ENCODE results near the gene TMEM106C. TPM values are rescaled to one million over a fixed set of nuclear protein-coding genes. Genes with fewer than 3 reads are reported as not detected.

The TMEM106C gene
- total and polyA plus RNA-seq, 5 donors from 2014 or later: 26.4 to 74.8 (median 66.0) TPM

GRCh38 chr12:47938093-47938492 lies 25.3 kb upstream of the TMEM106C start:
- Mint-ChIP-seq H3K9me3 (peaks cover 0 to 3% (median 0%) of the 10 kb centered on the region in 7 donors), H3K4me3 (no peak overlapping the region), H3K27me3 (peaks cover 29% of the 10 kb centered on the region), H3K36me3 (no peaks in the 10 kb centered on the region), H3K27ac (no peak overlapping the region), H3K4me1 (peaks cover 0 to 5% (median 2%) of the 10 kb centered on the region in 4 donors)
- Histone ChIP-seq H3K4me3 (ENCODE audit: low read depth, low read length) (no peak overlapping the region), H3K27me3 (ENCODE audit: control insufficient read depth, insufficient read depth, low read length) (no peaks in the 10 kb centered on the region), H3K4me1 (ENCODE audit: control insufficient read depth, insufficient read depth, low read length, poor library complexity, severe bottlenecking) (no peaks in the 10 kb centered on the region), H3K27ac (ENCODE audit: insufficient read depth, low read length, poor library complexity, severe bottlenecking) (no peak overlapping the region), H3K36me3 (ENCODE audit: control insufficient read depth, insufficient read depth, low read length) (no peaks in the 10 kb centered on the region), H3K9me3 (ENCODE audit: control insufficient read depth in 2 of 2, low read length in 2 of 2) (no peaks in the 10 kb centered on the region)
- ATAC-seq (ENCODE audit: low read depth in 2 of 2) (no peak), DNase-seq (no peak)

DNA sequence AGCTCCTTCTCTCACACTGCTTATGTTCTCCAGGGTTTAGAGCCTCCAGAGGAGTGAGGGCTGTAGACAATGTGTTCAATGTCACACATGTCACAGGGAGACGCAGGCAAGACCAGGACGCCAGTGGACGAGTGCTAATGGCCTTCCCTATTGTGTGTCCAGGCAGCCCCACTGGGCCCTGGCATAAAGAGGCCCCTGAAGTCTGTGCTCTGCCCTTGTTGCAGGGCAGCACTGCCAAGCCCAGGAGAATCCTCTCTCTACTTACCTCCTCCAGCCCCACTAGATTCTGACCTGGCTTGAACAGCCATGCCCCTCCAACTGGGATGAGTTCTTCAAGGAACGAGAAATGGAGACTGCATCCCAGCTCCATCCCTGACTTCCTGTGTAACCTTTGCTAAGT lies 24.8 kb upstream of the TMEM106C start:
- Histone ChIP-seq H3K27me3 (ENCODE audit: control insufficient read depth, insufficient read depth, low read length) (no peaks in the 10 kb centered on the region), H3K9me3 (ENCODE audit: control insufficient read depth in 2 of 2, low read length in 2 of 2) (no peaks in the 10 kb centered on the region), H3K4me3 (ENCODE audit: low read depth, low read length) (no peak overlapping the region), H3K36me3 (ENCODE audit: control insufficient read depth, insufficient read depth, low read length) (no peaks in the 10 kb centered on the region), H3K27ac (ENCODE audit: insufficient read depth, low read length, poor library complexity, severe bottlenecking) (no peak overlapping the region), H3K4me1 (ENCODE audit: control insufficient read depth, insufficient read depth, low read length, poor library complexity, severe bottlenecking) (no peaks in the 10 kb centered on the region)
- peaks cover 0 to 3% (median 0%) of the 10 kb centered on the region in 7 donors for H3K9me3 Mint-ChIP-seq
- no peak overlapping the region for H3K4me3 Mint-ChIP-seq
- H3K4me1 Mint-ChIP-seq: peaks cover 0 to 5% (median 2%) of the 10 kb centered on the region in 4 donors
- DNase-seq (no peak), ATAC-seq (ENCODE audit: low read depth in 2 of 2) (no peak)
- H3K27me3 Mint-ChIP-seq: peaks cover 29% of the 10 kb centered on the region
- H3K27ac Mint-ChIP-seq: peak overlapping the region in 1 of 3 donors; percentile 72
- no peaks in the 10 kb centered on the region for H3K36me3 Mint-ChIP-seq

GRCh38 chr12:47939009-47939601 lies 24.3 kb upstream of the TMEM106C start:
- Histone ChIP-seq H3K36me3 (ENCODE audit: control insufficient read depth, insufficient read depth, low read length) (no peaks in the 10 kb centered on the region), H3K4me3 (ENCODE audit: low read depth, low read length) (no peak overlapping the region), H3K27me3 (ENCODE audit: control insufficient read depth, insufficient read depth, low read length) (no peaks in the 10 kb centered on the region), H3K4me1 (ENCODE audit: control insufficient read depth, insufficient read depth, low read length, poor library complexity, severe bottlenecking) (no peaks in the 10 kb centered on the region), H3K27ac (ENCODE audit: insufficient read depth, low read length, poor library complexity, severe bottlenecking) (no peak overlapping the region), H3K9me3 (ENCODE audit: control insufficient read depth in 2 of 2, low read length in 2 of 2) (no peaks in the 10 kb centered on the region)
- no peak for ATAC-seq (ENCODE audit: low read depth in 2 of 2)
- no peak overlapping the region for H3K4me3 Mint-ChIP-seq
- peaks cover 0 to 5% (median 2%) of the 10 kb centered on the region in 4 donors for H3K4me1 Mint-ChIP-seq
- no peaks in the 10 kb centered on the region for H3K9me3 Mint-ChIP-seq
- no peak for DNase-seq
- H3K27ac Mint-ChIP-seq: peak overlapping the region in 1 of 3 donors; percentile 72
- no peaks in the 10 kb centered on the region for H3K36me3 Mint-ChIP-seq
- peaks cover 29% of the 10 kb centered on the region for H3K27me3 Mint-ChIP-seq

GRCh38 chr12:47940773-47941474 lies 22.5 kb upstream of the TMEM106C start:
- Mint-ChIP-seq H3K4me1 (peaks cover 0 to 5% (median 2%) of the 10 kb centered on the region in 4 donors), H3K36me3 (no peaks in the 10 kb centered on the region), H3K9me3 (no peaks in the 10 kb centered on the region), H3K4me3 (no peak overlapping the region), H3K27me3 (peaks cover 31% of the 10 kb centered on the region), H3K27ac (no peak overlapping the region)
- Histone ChIP-seq H3K9me3 (ENCODE audit: control insufficient read depth in 2 of 2, low read length in 2 of 2) (no peaks in the 10 kb centered on the region), H3K4me1 (ENCODE audit: control insufficient read depth, insufficient read depth, low read length, poor library complexity, severe bottlenecking) (no peaks in the 10 kb centered on the region), H3K4me3 (ENCODE audit: low read depth, low read length) (no peak overlapping the region), H3K27me3 (ENCODE audit: control insufficient read depth, insufficient read depth, low read length) (no peaks in the 10 kb centered on the region), H3K36me3 (ENCODE audit: control insufficient read depth, insufficient read depth, low read length) (no peaks in the 10 kb centered on the region), H3K27ac (ENCODE audit: insufficient read depth, low read length, poor library complexity, severe bottlenecking) (no peak overlapping the region)
- ATAC-seq (ENCODE audit: low read depth in 2 of 2): peak in 1 of 2 donors; percentile 26
- no peak for DNase-seq

- Mint-ChIP-seq H3K27ac (no peak overlapping the region), H3K27me3 (peaks cover 27% of the 10 kb centered on the region), H3K36me3 (no peaks in the 10 kb centered on the region), H3K9me3 (no peaks in the 10 kb centered on the region), H3K4me3 (no peak overlapping the region), H3K4me1 (peaks cover 0 to 5% (median 2%) of the 10 kb centered on the region in 4 donors)
- no peaks in the 10 kb centered on the region for H3K9me3 ChIP-seq (ENCODE audit: control insufficient read depth in 2 of 2, low read length in 2 of 2)
- no peaks in the 10 kb centered on the region for H3K4me1 ChIP-seq (ENCODE audit: control insufficient read depth, insufficient read depth, low read length, poor library complexity, severe bottlenecking)
- no peak overlapping the region for H3K27ac ChIP-seq (ENCODE audit: insufficient read depth, low read length, poor library complexity, severe bottlenecking)
- no peaks in the 10 kb centered on the region for H3K36me3 ChIP-seq (ENCODE audit: control insufficient read depth, insufficient read depth, low read length)
- no peaks in the 10 kb centered on the region for H3K27me3 ChIP-seq (ENCODE audit: control insufficient read depth, insufficient read depth, low read length)
- ATAC-seq (ENCODE audit: low read depth in 2 of 2) (no peak), DNase-seq (no peak)
- H3K4me3 ChIP-seq (ENCODE audit: low read depth, low read length): no peak overlapping the region
These were observed 22.0 kb upstream of the TMEM106C start for GRCh38 chr12:47941475-47941780.

- Mint-ChIP-seq H3K36me3 (no peaks in the 10 kb centered on the region), H3K27me3 (peaks cover 27% of the 10 kb centered on the region), H3K9me3 (no peaks in the 10 kb centered on the region), H3K4me3 (no peak overlapping the region), H3K4me1 (peaks cover 0 to 5% (median 2%) of the 10 kb centered on the region in 4 donors), H3K27ac (no peak overlapping the region)
- DNase-seq (peak; percentile 26 to 33 (median 32)), ATAC-seq (ENCODE audit: low read depth in 2 of 2) (peak in 1 of 2 donors; percentile 50)
- H3K4me3 ChIP-seq (ENCODE audit: low read depth, low read length): no peak overlapping the region
- no peaks in the 10 kb centered on the region for H3K27me3 ChIP-seq (ENCODE audit: control insufficient read depth, insufficient read depth, low read length)
- H3K36me3 ChIP-seq (ENCODE audit: control insufficient read depth, insufficient read depth, low read length): no peaks in the 10 kb centered on the region
- H3K4me1 ChIP-seq (ENCODE audit: control insufficient read depth, insufficient read depth, low read length, poor library complexity, severe bottlenecking): no peaks in the 10 kb centered on the region
- H3K27ac ChIP-seq (ENCODE audit: insufficient read depth, low read length, poor library complexity, severe bottlenecking): no peak overlapping the region
- H3K9me3 ChIP-seq (ENCODE audit: control insufficient read depth in 2 of 2, low read length in 2 of 2): no peaks in the 10 kb centered on the region
These were observed 21.4 kb upstream of the TMEM106C start for GRCh38 chr12:47941871-47942613.

- Histone ChIP-seq H3K36me3 (ENCODE audit: control insufficient read depth, insufficient read depth, low read length) (no peaks in the 10 kb centered on the region), H3K9me3 (ENCODE audit: control insufficient read depth in 2 of 2, low read length in 2 of 2) (no peaks in the 10 kb centered on the region), H3K27me3 (ENCODE audit: control insufficient read depth, insufficient read depth, low read length) (no peaks in the 10 kb centered on the region), H3K27ac (ENCODE audit: insufficient read depth, low read length, poor library complexity, severe bottlenecking) (no peak overlapping the region), H3K4me3 (ENCODE audit: low read depth, low read length) (no peak overlapping the region), H3K4me1 (ENCODE audit: control insufficient read depth, insufficient read depth, low read length, poor library complexity, severe bottlenecking) (no peaks in the 10 kb centered on the region)
- no peaks in the 10 kb centered on the region for H3K36me3 Mint-ChIP-seq
- H3K27ac Mint-ChIP-seq: no peak overlapping the region
- ATAC-seq (ENCODE audit: low read depth in 2 of 2) (no peak), DNase-seq (no peak)
- peaks cover 0 to 5% (median 2%) of the 10 kb centered on the region in 4 donors for H3K4me1 Mint-ChIP-seq
- no peaks in the 10 kb centered on the region for H3K9me3 Mint-ChIP-seq
- no peak overlapping the region for H3K4me3 Mint-ChIP-seq
- H3K27me3 Mint-ChIP-seq: peaks cover 27% of the 10 kb centered on the region
These were observed 20.7 kb upstream of the TMEM106C start for GRCh38 chr12:47942614-47943225.
